Smooth muscle cell (in vitro differentiated cells): ENCODE data around the gene OR52I2. TPM values are rescaled to one million over a fixed set of nuclear protein-coding genes. Genes with fewer than 3 reads are reported as not detected.

Source experiments
- DNase-seq: peaks from one replicate; lab custom pipeline; 2025; ENCODE audit not compliant: unreplicated experiment; lab: John Stamatoyannopoulos, UW
- H2AFZ ChIP-seq: fragments of 200-600 bp; sonication (generic); 2 replicates; pipeline ENCODE4 v1.6.0; 2016; ENCODE audit warnings: antibody characterized with exemption, low read depth, mild to moderate bottlenecking
- H3F3A ChIP-seq: fragments of 200-600 bp; sonication (generic); 2 replicates; pipeline ENCODE4 v1.6.0; 2017; ENCODE audit warnings: antibody characterized with exemption, low read depth
- H3K27ac ChIP-seq: fragments of 200-600 bp; sonication (generic); 2 replicates; pipeline ENCODE4 v1.5.1; 2016; ENCODE audit warnings: low read depth, mild to moderate bottlenecking
- H3K27me3 ChIP-seq: fragments of 200-600 bp; sonication (generic); 2 replicates; pipeline ENCODE4 v1.6.1; 2016; ENCODE audit warnings: low read depth, mild to moderate bottlenecking
- H3K36me3 ChIP-seq: fragments of 200-600 bp; sonication (generic); 2 replicates; pipeline ENCODE4 v1.5.1; 2016; ENCODE audit warnings: low read depth
- H3K4me1 ChIP-seq: fragments of 200-600 bp; sonication (generic); 2 replicates; pipeline ENCODE4 v1.5.1; 2016; ENCODE audit warnings: low read depth
- H3K4me2 ChIP-seq: fragments of 200-600 bp; sonication (generic); 2 replicates; pipeline ENCODE4 v1.6.0; 2016; ENCODE audit warnings: mild to moderate bottlenecking
- H3K4me3 ChIP-seq: fragments of 200-600 bp; sonication (generic); 2 replicates; pipeline ENCODE4 v1.5.1; 2016; ENCODE audit warnings: mild to moderate bottlenecking
- H3K79me2 ChIP-seq: fragments of 200-600 bp; sonication (generic); 2 replicates; pipeline ENCODE4 v1.6.0; 2016; ENCODE audit warnings: low read depth, mild to moderate bottlenecking
- H3K9ac ChIP-seq: fragments of 200-600 bp; sonication (generic); 2 replicates; pipeline ENCODE4 v1.6.0; 2016; ENCODE audit warnings: low read depth
- H3K9me3 ChIP-seq: fragments of 200-600 bp; sonication (generic); replicated peaks from 2 replicates; pipeline ENCODE4 v1.5.1; 2016; ENCODE audit warnings: low read depth
- H4K20me1 ChIP-seq: fragments of 200-600 bp; sonication (generic); 2 replicates; pipeline ENCODE4 v1.6.0; 2016; ENCODE audit warnings: low read depth
- CTCF ChIP-seq: fragments of 200-600 bp; sonication (generic); IDR thresholded peaks from 2 replicates; pipeline ENCODE4 v1.5.1; 2017; ENCODE audit warnings: borderline replicate concordance, mild to moderate bottlenecking, antibody characterized with exemption; ENCODE audit not compliant: insufficient read depth, poor library complexity, severe bottlenecking
- WGBS: methylation state at CpG from one replicate; pipeline ENCODE4 v1.1.7; 2016; ENCODE audit warnings: low lambda C conversion rate; 5-methylcytosine and 5-hydroxymethylcytosine counted together
- polyA plus RNA-seq: library from polyadenylated mRNA; unstranded; fragments of >200 nt; fragmentation: Nextera tagmentation; extraction: Ambion mirVana; gene quantifications from 2 replicates; pipeline ENCODE4 v1.2.1, GENCODE V29; 2016
- total RNA-seq: library from RNA; depleted of rRNA; stranded (reverse); fragments of >200 nt; gene quantifications from 2 replicates; pipeline ENCODE4 v1.2.3, GENCODE V29; 2014

OR52I2 gene
- total RNA-seq (not detected in 2 replicates), polyA plus RNA-seq (0.02 TPM in 1 of 2 replicates, not detected in the other)

GRCh38 chr11:4581443-4581842 is at the start of gene OR52I2:
Gene OR52I2, plus strand, starts transcription at chr11:4581743.
- no peak within 1 kb of the TSS for H3K27ac ChIP-seq
- H3K4me3 ChIP-seq: no peak within 1 kb of the TSS
- H4K20me1 ChIP-seq: no peaks in the 10 kb centered on the region
- no peak within 1 kb of the TSS for H3K9ac ChIP-seq
- peaks cover 9% of the 10 kb centered on the region for H3K27me3 ChIP-seq
- no peak within 1 kb of the TSS for H2AFZ ChIP-seq
- no peak for DNase-seq
- no peak within 1 kb of the TSS for H3K4me2 ChIP-seq
- no peaks in the 10 kb centered on the region for H3F3A ChIP-seq
- H3K9me3 ChIP-seq: no peaks in the 10 kb centered on the region
- H3K4me1 ChIP-seq: no peaks in the 10 kb centered on the region
- H3K36me3 ChIP-seq: no peaks in the 10 kb centered on the region
- H3K79me2 ChIP-seq: no peaks in the 10 kb centered on the region
- no peak for TF ChIP-seq CTCF

GRCh38 chr11:4539603-4540219 is 41.8 kb upstream of the OR52I2 start:
- H3K36me3 ChIP-seq: no peaks in the 10 kb centered on the region
- no peaks in the 10 kb centered on the region for H4K20me1 ChIP-seq
- no peak overlapping the region for H3K4me2 ChIP-seq
- no peak overlapping the region for H2AFZ ChIP-seq
- H3K4me3 ChIP-seq: no peak overlapping the region
- no peak overlapping the region for H3K27ac ChIP-seq
- H3K27me3 ChIP-seq: no peaks in the 10 kb centered on the region
- H3F3A ChIP-seq: no peaks in the 10 kb centered on the region
- DNase-seq: no peak
- WGBS: 34% methylated on average over 3 of the region's 3 CpGs
- H3K4me1 ChIP-seq: no peaks in the 10 kb centered on the region
- H3K79me2 ChIP-seq: no peaks in the 10 kb centered on the region
- peak; percentile 71 for TF ChIP-seq CTCF
- no peak overlapping the region for H3K9ac ChIP-seq
- no peaks in the 10 kb centered on the region for H3K9me3 ChIP-seq

DNA sequence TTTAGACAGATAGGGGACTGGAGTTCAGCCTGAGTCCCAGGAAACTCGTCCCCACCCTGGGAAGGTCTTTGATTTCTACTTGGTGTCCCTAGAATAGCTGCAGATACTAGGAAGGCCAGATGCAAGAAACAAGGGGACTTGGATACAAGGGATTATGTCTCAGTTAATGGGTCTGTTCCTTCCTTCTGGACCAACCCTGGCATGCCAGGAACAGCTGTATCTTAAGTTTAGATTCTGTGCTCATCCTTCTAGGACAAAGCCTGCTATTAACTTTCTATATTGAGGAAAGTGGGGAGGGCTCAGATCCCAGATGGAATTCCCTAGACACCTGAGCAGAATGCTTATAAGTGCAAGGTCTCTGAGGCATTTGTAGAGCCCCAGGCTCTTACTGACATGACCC is 40.5 kb upstream of the OR52I2 start:
- 23% methylated on average over 1 of the region's 1 CpG for WGBS
- no peaks in the 10 kb centered on the region for H4K20me1 ChIP-seq

More for the DNA sequence above, 40.5 kb upstream of the OR52I2 start:
- no peaks in the 10 kb centered on the region for H3F3A ChIP-seq
- no peak overlapping the region for H3K9ac ChIP-seq
- no peaks in the 10 kb centered on the region for H3K9me3 ChIP-seq
- no peaks in the 10 kb centered on the region for H3K4me1 ChIP-seq
- DNase-seq: no peak
- no peaks in the 10 kb centered on the region for H3K36me3 ChIP-seq
- TF ChIP-seq CTCF: no peak
- no peak overlapping the region for H3K4me2 ChIP-seq
- no peak overlapping the region for H3K27ac ChIP-seq
- no peak overlapping the region for H2AFZ ChIP-seq
- H3K79me2 ChIP-seq: no peaks in the 10 kb centered on the region
- H3K4me3 ChIP-seq: no peak overlapping the region
- H3K27me3 ChIP-seq: peaks cover 2% of the 10 kb centered on the region
